Measurements from ENCODE around the gene LCE1B. TPM values are rescaled to one million over a fixed set of nuclear protein-coding genes. Genes with fewer than 3 reads are reported as not detected.

LCE1B gene
- total RNA-seq, 1 experiment from 2014 or later, result not detected

DNA sequence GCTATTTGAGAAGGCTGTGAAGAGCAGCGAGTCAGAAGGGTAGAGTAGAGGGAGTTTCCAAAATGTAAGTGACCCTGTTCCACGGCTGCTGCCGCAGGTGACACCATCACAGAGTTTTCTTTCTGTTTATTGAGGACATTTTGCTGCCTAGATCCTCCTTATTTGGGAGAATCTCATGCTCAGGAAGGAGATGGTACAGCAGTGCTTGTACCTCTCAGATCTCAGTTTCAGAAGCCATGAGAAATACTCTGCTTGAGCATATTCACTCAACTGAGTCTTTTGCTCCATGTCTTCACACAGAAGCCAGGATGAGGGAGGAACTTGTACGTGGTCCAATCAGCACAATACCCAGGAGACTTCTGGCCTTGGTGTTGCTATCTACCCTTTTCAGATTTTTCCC lies 49.6 kb downstream of the LCE1B start:
- no peak for DNase-seq (ENCODE audit: low spot score)

Other genes with a start within 250 kb of the LCE1B start
- not detected in 2 replicates for gene LCE3E, start 245.2 kb upstream of the LCE1B start, total RNA-seq (2014; rRNA removed; shearing (Covaris generic))
- gene LCE3D, start 231.5 kb upstream of the LCE1B start, total RNA-seq (2014; rRNA removed; shearing (Covaris generic)), result not detected in 2 replicates
- gene LCE3C, start 211.7 kb upstream of the LCE1B start, total RNA-seq (2014; rRNA removed; shearing (Covaris generic)), result not detected in 2 replicates
- not detected in 2 replicates for gene LCE3B, start 198.2 kb upstream of the LCE1B start, total RNA-seq (2014; rRNA removed; shearing (Covaris generic))
- gene LCE3A, start 188.9 kb upstream of the LCE1B start, total RNA-seq (2014; rRNA removed; shearing (Covaris generic)), result not detected in 2 replicates
- not detected in 2 replicates for gene LCE2D, start 148.6 kb upstream of the LCE1B start, total RNA-seq (2014; rRNA removed; shearing (Covaris generic))
- not detected in 2 replicates for gene LCE2C, start 136.7 kb upstream of the LCE1B start, total RNA-seq (2014; rRNA removed; shearing (Covaris generic))
- gene LCE2B, start 125.8 kb upstream of the LCE1B start, total RNA-seq (2014; rRNA removed; shearing (Covaris generic)), result not detected in 2 replicates
- gene LCE2A, start 113.6 kb upstream of the LCE1B start, total RNA-seq (2014; rRNA removed; shearing (Covaris generic)), result not detected in 2 replicates
- not detected in 2 replicates for gene LCE4A, start 103.8 kb upstream of the LCE1B start, total RNA-seq (2014; rRNA removed; shearing (Covaris generic))
- gene KPRP, start 53.9 kb upstream of the LCE1B start, total RNA-seq (2014; rRNA removed; shearing (Covaris generic)), result not detected in 2 replicates
- not detected in 2 replicates for gene LCE1F, start 36.8 kb upstream of the LCE1B start, total RNA-seq (2014; rRNA removed; shearing (Covaris generic))
- not detected in 2 replicates for gene LCE1E, start 25.7 kb upstream of the LCE1B start, total RNA-seq (2014; rRNA removed; shearing (Covaris generic))
- gene LCE1D, start 15.2 kb upstream of the LCE1B start, total RNA-seq (2014; rRNA removed; shearing (Covaris generic)), result not detected in 2 replicates
- not detected in 2 replicates for gene LCE1C, start 5.3 kb upstream of the LCE1B start, total RNA-seq (2014; rRNA removed; shearing (Covaris generic))
- gene LCE1A, start 15.5 kb downstream of the LCE1B start, total RNA-seq (2014; rRNA removed; shearing (Covaris generic)), result not detected in 2 replicates
- gene LCE6A, start 30.9 kb downstream of the LCE1B start, total RNA-seq (2014; rRNA removed; shearing (Covaris generic)), result not detected in 2 replicates
- not detected in 2 replicates for gene LCE7A, start 48.0 kb downstream of the LCE1B start, total RNA-seq (2014; rRNA removed; shearing (Covaris generic))
- not detected in 2 replicates for gene SMCP, start 66.4 kb downstream of the LCE1B start, total RNA-seq (2014; rRNA removed; shearing (Covaris generic))
- not detected in 2 replicates for gene IVL, start 96.6 kb downstream of the LCE1B start, total RNA-seq (2014; rRNA removed; shearing (Covaris generic))
- not detected in 2 replicates for gene SPRR5, start 135.2 kb downstream of the LCE1B start, total RNA-seq (2014; rRNA removed; shearing (Covaris generic))
- gene SPRR4, start 158.7 kb downstream of the LCE1B start, total RNA-seq (2014; rRNA removed; shearing (Covaris generic)), result not detected in 2 replicates
- not detected in 2 replicates for gene SPRR1A, start 172.1 kb downstream of the LCE1B start, total RNA-seq (2014; rRNA removed; shearing (Covaris generic))
- not detected in 2 replicates for gene SPRR3, start 189.8 kb downstream of the LCE1B start, total RNA-seq (2014; rRNA removed; shearing (Covaris generic))
- gene SPRR1B, start 219.2 kb downstream of the LCE1B start, total RNA-seq (2014; rRNA removed; shearing (Covaris generic)), result not detected in 2 replicates
- not detected in 2 replicates for gene SPRR2D, start 229.1 kb downstream of the LCE1B start, total RNA-seq (2014; rRNA removed; shearing (Covaris generic))
- gene SPRR2A, start 245.5 kb downstream of the LCE1B start, total RNA-seq (2014; rRNA removed; shearing (Covaris generic)), result not detected in 2 replicates

Data from A172 (cell line).